Astrocyte (in vitro differentiated cells and primary cell): ENCODE measurements around the gene GPER1.

Experiments used
- CTCF ChIP-seq: IDR thresholded peaks from 2 replicates; pipeline ENCODE4 v1.5.1; 2011; ENCODE audit warnings: low read depth, mild to moderate bottlenecking, inconsistent platforms, low read length, moderate library complexity; ENCODE audit not compliant: insufficient read depth
- EZH2 ChIP-seq: IDR thresholded peaks from 2 replicates; pipeline ENCODE4 v1.6.1; 2012; ENCODE audit warnings: mild to moderate bottlenecking, low read length, inconsistent platforms; ENCODE audit not compliant: insufficient read depth

GRCh38 chr7:1106793-1107421 lies 19.0 kb downstream of the GPER1 start:
- TF ChIP-seq CTCF (no peak), EZH2 (no peak)
